ENCODE data around the gene KCNJ5. TPM values are rescaled to one million over a fixed set of nuclear protein-coding genes. Genes with fewer than 3 reads are reported as not detected.

Gene KCNJ5
- total RNA-seq, 2 donors from 2014 or later, result 0.60 to 1.1 TPM

DNA sequence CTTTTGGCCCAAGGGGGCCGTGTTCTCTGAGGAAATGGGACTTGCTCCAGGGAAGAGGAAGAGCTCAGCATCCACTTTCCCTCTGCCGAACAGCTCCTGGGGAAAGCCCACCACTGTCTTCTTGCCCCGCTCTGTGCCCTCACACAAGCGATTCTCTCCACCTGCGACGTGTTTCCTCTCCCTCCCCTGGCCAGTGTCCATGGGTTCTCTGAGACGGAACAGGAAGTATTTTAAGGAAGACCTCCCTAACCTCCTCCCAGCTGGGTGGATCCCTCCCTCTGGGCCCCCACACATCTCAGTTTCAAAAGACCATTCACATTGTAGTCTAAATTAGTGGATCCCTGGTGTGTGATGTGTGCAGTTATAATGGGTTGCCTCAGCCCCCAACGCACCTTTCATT is 50.0 kb downstream of the KCNJ5 start:
- H3K9ac ChIP-seq (ENCODE audit: extremely low read depth, low read length, poor library complexity, severe bottlenecking), result no peak overlapping the region
- H3K4me1 Mint-ChIP-seq, result peaks cover 2% of the 10 kb centered on the region
- no peak for DNase-seq
- H3K9me3 Mint-ChIP-seq, result no peaks in the 10 kb centered on the region
- no peak overlapping the region for H3K4me3 ChIP-seq (ENCODE audit: low read length)
- no peaks in the 10 kb centered on the region for H3K36me3 ChIP-seq (ENCODE audit: control insufficient read depth, insufficient read depth, low read length)
- H3K27ac Mint-ChIP-seq, result no peak overlapping the region
- TF ChIP-seq, protein P1, sequence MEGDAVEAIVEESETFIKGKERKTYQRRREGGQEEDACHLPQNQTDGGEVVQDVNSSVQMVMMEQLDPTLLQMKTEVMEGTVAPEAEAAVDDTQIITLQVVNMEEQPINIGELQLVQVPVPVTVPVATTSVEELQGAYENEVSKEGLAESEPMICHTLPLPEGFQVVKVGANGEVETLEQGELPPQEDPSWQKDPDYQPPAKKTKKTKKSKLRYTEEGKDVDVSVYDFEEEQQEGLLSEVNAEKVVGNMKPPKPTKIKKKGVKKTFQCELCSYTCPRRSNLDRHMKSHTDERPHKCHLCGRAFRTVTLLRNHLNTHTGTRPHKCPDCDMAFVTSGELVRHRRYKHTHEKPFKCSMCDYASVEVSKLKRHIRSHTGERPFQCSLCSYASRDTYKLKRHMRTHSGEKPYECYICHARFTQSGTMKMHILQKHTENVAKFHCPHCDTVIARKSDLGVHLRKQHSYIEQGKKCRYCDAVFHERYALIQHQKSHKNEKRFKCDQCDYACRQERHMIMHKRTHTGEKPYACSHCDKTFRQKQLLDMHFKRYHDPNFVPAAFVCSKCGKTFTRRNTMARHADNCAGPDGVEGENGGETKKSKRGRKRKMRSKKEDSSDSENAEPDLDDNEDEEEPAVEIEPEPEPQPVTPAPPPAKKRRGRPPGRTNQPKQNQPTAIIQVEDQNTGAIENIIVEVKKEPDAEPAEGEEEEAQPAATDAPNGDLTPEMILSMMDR (conservative IDR thresholded peaks at IDR 0.05), result no peak
- H3K27me3 ChIP-seq (ENCODE audit: control insufficient read depth, insufficient read depth, low read length, poor library complexity, severe bottlenecking), result no peaks in the 10 kb centered on the region
- H3K36me3 Mint-ChIP-seq (ENCODE audit: low read depth), result no peaks in the 10 kb centered on the region
- no peaks in the 10 kb centered on the region for H3K4me1 ChIP-seq (ENCODE audit: control insufficient read depth, insufficient read depth, low read length)
- H3K9me3 ChIP-seq (ENCODE audit: control insufficient read depth, low read length), result no peaks in the 10 kb centered on the region
- WGBS, 2 experiments (ENCODE audit: insufficient coverage in 1 of 2, insufficient read length in 1 of 2), result 81 to 89% methylated on average over 3 to 8 of the region's 8 CpGs
- H3K27me3 Mint-ChIP-seq (ENCODE audit: insufficient read depth), result peaks cover 9% of the 10 kb centered on the region
- H3K27ac ChIP-seq (ENCODE audit: low read depth, low read length), result no peak overlapping the region
- no peak overlapping the region for H3K4me3 Mint-ChIP-seq

DNA sequence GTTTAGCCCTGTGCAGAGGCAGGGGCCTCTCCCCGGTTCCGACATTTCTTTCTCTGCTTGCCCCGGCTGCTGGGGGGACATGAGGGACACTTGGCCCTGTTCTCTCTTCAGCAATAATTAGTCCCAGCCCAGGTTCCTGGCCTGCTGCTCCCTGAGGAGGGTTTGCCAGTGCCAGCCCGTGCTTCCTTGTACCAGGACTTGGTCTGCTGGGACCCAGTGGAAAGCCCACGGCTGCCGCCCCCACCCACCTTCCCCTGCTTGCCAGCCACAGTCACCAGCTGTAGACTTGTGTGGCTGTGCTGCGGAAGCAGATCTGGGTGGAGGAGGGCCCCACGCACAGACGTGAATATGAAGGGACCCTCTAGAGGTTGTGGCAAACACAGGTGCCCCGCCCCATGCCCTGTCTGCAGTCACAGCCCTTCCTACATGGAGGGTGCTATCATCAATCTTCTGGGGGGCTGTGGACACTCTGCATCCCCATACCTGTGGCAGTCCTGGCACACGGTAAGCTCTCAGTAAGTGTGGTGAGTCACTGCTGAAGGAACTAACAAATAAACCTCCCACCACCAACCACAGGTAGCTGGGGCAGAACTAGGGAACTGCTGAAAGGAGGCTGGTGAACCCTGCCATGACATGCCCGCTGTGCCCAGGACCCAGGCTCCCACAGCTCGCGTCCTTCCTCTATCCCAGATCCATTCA is 50.6 kb downstream of the KCNJ5 start:
- TF ChIP-seq, protein P1 (conservative IDR thresholded peaks at IDR 0.05), result no peak

DNA sequence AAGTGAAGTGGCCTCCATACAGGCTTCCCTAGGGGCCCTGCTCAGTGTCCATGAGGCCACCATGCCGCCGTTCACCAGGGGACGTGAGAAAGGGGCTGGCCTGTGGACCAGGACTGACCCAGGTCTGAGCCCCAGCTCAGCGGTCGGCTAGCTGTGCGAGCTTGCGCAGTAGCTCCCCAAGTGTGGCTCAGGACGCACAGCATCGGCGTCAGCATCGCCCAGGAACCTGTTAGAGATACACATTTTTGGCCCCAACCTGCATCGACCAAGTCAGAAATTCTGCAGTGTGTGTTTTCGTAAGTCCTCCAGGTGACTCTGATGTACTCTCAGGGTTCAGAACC is 51.1 kb downstream of the KCNJ5 start:
- 94% methylated on average over 13 of the region's 13 CpGs for WGBS, 2 experiments (ENCODE audit: insufficient coverage in 1 of 2, insufficient read length in 1 of 2)
- Histone ChIP-seq H3K27me3 (ENCODE audit: control insufficient read depth, insufficient read depth, low read length, poor library complexity, severe bottlenecking) (no peaks in the 10 kb centered on the region), H3K36me3 (ENCODE audit: control insufficient read depth, insufficient read depth, low read length) (no peaks in the 10 kb centered on the region), H3K4me3 (ENCODE audit: low read length) (no peak overlapping the region), H3K9me3 (ENCODE audit: control insufficient read depth, low read length) (no peaks in the 10 kb centered on the region), H3K9ac (ENCODE audit: extremely low read depth, low read length, poor library complexity, severe bottlenecking) (no peak overlapping the region), H3K27ac (ENCODE audit: low read depth, low read length) (no peak overlapping the region), H3K4me1 (ENCODE audit: control insufficient read depth, insufficient read depth, low read length) (no peaks in the 10 kb centered on the region)
- Mint-ChIP-seq H3K9me3 (no peaks in the 10 kb centered on the region), H3K4me3 (no peak overlapping the region), H3K4me1 (no peaks in the 10 kb centered on the region), H3K27me3 (ENCODE audit: insufficient read depth) (peaks cover 9% of the 10 kb centered on the region), H3K27ac (no peak overlapping the region), H3K36me3 (ENCODE audit: low read depth) (no peaks in the 10 kb centered on the region)
- no peak for DNase-seq
- TF ChIP-seq, protein P1 (conservative IDR thresholded peaks at IDR 0.05), result no peak

More for the DNA sequence above, 50.6 kb downstream of the KCNJ5 start:
- Histone ChIP-seq H3K9me3 (ENCODE audit: control insufficient read depth, low read length) (no peaks in the 10 kb centered on the region), H3K27me3 (ENCODE audit: control insufficient read depth, insufficient read depth, low read length, poor library complexity, severe bottlenecking) (no peaks in the 10 kb centered on the region), H3K9ac (ENCODE audit: extremely low read depth, low read length, poor library complexity, severe bottlenecking) (no peak overlapping the region), H3K4me3 (ENCODE audit: low read length) (no peak overlapping the region), H3K27ac (ENCODE audit: low read depth, low read length) (no peak overlapping the region), H3K4me1 (ENCODE audit: control insufficient read depth, insufficient read depth, low read length) (no peaks in the 10 kb centered on the region), H3K36me3 (ENCODE audit: control insufficient read depth, insufficient read depth, low read length) (no peaks in the 10 kb centered on the region)
- no peaks in the 10 kb centered on the region for H3K9me3 Mint-ChIP-seq
- H3K27me3 Mint-ChIP-seq (ENCODE audit: insufficient read depth), result peaks cover 9% of the 10 kb centered on the region
- H3K4me1 Mint-ChIP-seq, result no peaks in the 10 kb centered on the region
- no peaks in the 10 kb centered on the region for H3K36me3 Mint-ChIP-seq (ENCODE audit: low read depth)
- no peak for DNase-seq
- no peak overlapping the region for H3K27ac Mint-ChIP-seq
- no peak overlapping the region for H3K4me3 Mint-ChIP-seq
- WGBS, 2 experiments (ENCODE audit: insufficient coverage in 1 of 2, insufficient read length in 1 of 2), result 88 to 89% methylated on average over 8 to 14 of the region's 14 CpGs
